CD4-positive, alpha-beta T cell treated with Interleukin-10 for 1 hour (primary cell): ENCODE measurements around the gene BAIAP3.

Source experiments
- DNase-seq: peaks from one replicate; pipeline ENCODE4 v3.0.0-alpha.2; 2020

The BAIAP3 gene

DNA sequence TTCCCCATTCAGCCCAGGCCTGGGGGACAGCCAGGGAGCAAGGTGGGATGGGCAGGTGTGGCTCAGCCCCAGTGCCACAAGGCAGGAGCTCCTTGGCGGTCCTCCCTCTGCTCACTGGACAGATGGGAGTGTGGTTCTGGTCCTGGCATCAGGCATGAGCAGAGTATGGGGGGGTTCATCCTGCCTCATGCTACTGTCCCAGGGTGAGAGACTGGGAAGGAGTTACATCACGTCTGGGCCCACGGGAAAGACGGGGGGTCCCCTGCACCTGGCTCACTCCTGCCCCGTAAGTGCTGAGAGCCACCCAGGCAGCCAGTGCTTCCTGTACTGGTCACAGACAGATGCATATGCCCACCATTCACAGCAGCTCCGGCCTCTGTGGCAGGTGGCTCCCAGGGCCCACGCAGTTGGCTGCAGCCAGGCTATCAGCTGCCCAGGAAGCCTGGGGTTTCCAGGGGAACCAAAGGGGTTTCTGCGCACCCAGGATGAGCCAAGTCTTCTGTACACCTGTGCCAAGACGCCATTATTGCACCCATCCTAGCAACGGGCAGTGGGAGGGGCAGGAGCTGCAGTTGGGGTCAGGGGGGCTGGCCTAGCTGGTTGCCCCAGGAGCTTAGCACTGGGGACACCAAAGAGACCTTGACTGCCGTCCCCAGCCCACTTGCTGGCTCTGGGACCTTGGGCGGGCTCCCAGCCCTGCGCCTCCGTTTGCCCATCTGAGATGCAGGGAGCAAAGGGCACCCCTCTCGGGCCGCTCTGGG lies 1.9 kb downstream of the BAIAP3 start:
- DNase-seq, result no peak

GRCh38 chr16:1335996-1336395 lies 2.6 kb downstream of the BAIAP3 start:
- no peak for DNase-seq

DNA sequence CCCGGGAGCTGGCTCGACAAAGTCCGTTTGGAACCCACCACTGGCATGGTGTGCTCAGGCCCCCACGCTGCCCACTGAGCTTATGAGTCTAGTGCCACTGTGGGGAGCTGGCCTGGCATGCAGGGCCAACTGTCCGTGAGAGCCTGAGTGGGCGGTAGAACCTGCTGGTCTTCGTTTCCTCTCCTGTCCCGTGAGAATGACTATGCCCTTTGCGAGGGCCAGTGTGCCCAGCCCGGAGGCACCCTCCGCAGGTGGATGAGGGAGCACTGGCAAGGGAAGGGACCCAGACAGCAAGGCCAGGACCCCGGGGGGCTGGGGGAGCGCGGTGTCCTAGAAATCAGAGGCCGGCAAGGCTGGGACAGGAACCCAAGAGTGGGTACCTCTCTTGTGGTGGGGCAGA lies 3.2 kb downstream of the BAIAP3 start:
- DNase-seq, result no peak

- no peak for DNase-seq
Measured at GRCh38 chr16:1337486-1337885, 4.0 kb downstream of the BAIAP3 start.

DNA sequence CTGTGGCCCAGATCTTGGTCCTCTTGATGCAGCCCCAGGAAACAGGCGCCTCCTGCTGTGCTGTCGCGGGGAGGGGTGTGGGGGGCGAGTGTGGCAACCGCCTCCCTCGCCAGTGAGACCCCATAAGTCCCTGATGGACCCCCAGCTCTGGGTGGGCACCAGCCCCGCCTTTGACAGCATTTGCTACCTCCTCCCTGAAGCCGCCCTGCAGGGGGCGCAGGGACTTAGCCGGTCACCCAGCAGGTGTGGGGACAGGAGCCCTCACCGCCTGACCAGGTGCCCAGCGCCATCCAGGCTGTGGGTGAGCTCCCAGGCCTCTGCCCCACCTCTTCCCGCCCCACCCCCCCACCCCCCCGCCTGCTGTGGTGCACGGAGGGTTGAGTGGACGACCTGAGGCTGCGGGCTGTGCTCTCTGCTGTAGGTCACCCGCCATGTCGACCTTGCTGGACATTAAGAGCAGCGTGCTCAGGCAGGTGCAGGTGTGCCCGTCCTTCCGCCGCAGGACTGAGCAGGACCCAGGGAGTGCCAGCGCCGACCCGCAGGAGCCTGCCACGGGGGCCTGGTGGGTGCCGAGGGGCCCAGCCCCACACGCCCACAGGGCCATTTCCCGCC lies 4.8 kb downstream of the BAIAP3 start:
- no peak for DNase-seq

DNA sequence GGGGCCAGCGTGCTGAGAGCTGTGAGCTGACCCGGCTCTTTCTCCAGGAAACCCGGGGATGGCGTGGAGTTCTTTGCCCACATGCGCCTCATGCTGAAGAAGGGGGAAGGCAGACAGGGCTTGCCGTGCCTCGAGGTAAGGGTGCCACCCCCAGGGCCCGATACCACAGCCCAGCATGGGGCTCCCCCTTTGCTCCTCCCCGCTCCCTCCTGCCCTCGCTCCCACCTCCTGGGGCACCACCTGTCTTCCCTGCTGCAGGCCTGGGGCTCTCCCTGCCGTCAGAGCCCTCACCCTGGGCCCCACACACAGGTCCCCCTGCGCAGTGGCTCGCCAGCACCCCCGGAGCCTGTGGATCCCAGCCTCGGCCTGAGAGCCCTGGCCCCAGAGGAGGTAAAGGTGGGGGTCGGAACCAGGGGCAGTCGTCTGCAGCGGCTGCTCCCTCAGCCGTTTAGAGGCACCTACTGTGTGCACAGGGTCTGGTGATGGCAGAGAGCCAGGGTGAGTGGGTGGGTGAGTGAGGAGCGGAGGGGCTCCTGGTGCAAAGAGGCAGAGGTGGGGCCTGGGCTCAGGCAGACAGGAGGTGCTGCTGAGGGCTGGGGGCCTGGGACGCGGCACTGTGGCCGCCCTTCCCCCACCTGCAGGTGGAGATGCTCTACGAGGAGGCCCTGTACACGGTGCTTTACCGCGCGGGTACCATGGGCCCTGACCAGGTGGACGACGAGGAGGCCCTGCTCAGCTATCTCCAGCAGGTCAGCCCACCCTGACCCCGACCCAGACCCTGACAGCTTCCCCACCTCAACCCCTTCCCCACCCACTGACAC lies 5.6 kb downstream of the BAIAP3 start:
- no peak for DNase-seq

DNA sequence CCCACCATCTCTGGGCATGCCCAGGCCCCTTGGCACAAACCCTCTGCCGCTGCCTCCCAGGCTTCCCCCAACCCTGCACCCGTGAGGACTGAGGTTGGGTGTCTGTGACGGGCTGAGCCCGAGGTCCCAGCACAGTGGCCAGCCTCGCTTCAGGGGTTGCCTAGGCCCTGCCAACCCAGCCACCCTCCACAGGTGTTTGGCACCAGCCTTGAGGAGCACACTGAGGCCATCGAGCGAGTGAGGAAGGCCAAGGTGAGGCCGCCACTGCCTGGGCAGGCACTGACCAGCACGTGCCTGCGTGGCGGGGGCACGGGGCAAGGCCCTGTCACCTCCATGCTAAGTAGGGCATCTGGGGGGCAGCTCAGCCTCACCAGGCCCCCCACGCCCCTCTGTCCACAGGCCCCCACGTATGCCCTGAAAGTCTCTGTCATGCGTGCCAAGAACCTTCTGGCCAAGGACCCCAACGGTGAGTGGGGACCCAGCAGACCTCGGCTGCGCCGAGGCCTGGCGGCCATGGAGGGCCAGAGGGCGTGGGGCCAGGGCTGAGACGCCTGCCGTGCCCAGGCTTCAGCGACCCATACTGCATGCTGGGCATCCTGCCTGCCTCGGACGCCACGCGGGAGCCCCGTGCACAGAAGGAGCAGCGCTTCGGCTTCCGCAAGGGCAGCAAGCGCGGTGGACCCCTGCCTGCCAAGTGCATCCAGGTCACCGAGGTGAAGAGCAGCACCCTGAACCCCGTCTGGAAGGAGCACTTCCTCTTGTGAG lies 7.5 kb downstream of the BAIAP3 start:
- DNase-seq, result no peak

GRCh38 chr16:1341495-1342420 lies 8.3 kb downstream of the BAIAP3 start:
- DNase-seq, result no peak

- peak; percentile 99 for DNase-seq
Measured at GRCh38 chr16:1342526-1343427, 9.3 kb downstream of the BAIAP3 start.

- DNase-seq, result no peak
Measured at GRCh38 chr16:1343428-1344242, 10.2 kb downstream of the BAIAP3 start.

DNA sequence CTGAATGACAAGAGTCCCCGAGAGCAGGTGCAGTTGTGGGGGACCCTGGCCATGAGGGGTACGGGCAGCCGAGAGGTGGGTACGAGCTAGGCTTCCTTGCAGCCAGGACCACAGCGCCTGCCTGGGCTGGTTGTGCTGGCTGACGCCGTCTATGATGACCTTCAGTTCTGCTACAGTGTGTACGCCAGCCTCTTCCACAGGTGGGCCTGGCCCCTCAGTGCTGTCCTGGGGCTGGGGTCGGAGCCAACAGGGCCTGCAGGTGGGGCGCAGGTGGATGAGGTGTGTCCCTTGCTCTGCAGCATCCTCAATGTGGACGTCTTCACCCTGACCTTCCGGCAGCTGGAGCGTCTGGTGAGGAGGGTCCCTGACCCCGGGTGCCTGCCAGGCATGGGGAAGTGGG lies 11.1 kb downstream of the BAIAP3 start:
- DNase-seq, result no peak

DNA sequence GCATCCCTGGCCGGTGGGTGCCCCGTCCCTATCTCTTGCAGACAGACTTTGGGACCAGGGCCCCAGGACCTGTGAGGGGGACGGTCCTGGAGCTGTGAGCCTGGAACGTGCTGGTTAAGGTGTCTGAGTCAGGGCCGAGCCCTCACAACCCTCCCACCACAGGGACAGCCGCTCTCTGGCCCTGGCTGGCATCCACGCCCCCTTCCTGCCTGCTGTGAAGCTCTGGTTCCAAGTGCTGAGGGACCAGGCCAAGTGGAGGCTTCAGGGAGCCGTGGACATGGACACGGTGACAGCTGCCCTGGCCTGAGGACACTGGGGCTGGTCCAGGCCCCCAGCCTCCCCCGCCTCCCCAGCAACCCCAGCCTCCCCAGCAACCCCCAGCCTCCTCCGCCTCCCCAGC lies 11.6 kb downstream of the BAIAP3 start:
- no peak for DNase-seq

- DNase-seq, result no peak
Measured at GRCh38 chr16:1345651-1346421, 12.4 kb downstream of the BAIAP3 start.

- no peak for DNase-seq
Measured at GRCh38 chr16:1346422-1347285, 13.2 kb downstream of the BAIAP3 start.

DNA sequence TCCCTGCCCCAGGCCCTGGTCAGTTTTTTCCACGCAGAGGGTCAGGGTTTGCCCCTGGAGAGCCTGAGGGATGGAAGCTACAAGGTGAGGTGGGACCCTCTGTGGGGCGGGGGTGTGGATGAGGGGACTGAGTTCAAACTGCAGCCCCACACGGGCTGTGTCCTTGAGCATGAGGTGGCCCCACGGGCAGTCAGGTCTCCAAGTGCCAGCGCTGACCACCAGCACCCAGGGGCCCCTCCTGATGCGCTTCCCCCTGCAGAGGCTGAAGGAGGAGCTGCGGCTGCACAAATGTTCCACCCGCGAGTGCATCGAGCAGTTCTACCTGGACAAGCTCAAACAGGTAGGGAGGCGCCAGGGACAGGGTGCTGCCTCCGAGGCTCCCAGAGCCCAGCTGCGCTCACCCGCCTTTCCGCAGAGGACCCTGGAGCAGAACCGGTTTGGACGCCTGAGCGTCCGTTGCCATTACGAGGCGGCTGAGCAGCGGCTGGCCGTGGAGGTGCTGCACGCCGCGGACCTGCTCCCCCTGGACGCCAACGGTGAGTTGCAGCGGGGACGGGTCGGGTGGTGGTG lies 13.9 kb downstream of the BAIAP3 start:
- no peak for DNase-seq

- no peak for DNase-seq
Measured at GRCh38 chr16:1347962-1348361, 14.5 kb downstream of the BAIAP3 start.

DNA sequence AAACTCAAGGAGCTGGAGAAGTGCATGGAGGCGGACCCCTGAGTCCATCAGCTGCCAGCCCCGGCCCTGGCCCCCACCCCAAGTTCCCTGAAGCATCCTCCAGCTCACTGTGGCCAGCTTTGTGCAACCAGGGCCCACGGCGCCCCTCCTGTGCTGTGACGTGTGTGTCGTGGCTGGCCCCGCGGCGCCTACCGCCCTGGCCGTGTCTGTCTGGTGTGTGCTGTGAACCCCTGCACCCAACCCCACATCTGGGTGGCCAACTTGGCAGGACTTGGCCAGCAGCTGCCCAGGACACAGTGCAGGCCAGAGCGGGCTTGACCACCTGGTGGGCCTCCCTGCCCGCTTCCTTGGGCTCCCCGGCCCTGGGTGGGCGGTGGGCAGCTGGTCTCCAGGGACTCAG lies 15.0 kb downstream of the BAIAP3 start:
- DNase-seq, result no peak

- DNase-seq, result no peak
Measured at GRCh38 chr16:1348926-1349325, 15.5 kb downstream of the BAIAP3 start.
